ENCODE data around the gene RAD50. TPM values are rescaled to one million over a fixed set of nuclear protein-coding genes. Genes with fewer than 3 reads are reported as not detected.

Gene RAD50
- total RNA-seq, 4 donors from 2014 or later, result 34.1 to 40.1 (median 37.5) TPM

DNA sequence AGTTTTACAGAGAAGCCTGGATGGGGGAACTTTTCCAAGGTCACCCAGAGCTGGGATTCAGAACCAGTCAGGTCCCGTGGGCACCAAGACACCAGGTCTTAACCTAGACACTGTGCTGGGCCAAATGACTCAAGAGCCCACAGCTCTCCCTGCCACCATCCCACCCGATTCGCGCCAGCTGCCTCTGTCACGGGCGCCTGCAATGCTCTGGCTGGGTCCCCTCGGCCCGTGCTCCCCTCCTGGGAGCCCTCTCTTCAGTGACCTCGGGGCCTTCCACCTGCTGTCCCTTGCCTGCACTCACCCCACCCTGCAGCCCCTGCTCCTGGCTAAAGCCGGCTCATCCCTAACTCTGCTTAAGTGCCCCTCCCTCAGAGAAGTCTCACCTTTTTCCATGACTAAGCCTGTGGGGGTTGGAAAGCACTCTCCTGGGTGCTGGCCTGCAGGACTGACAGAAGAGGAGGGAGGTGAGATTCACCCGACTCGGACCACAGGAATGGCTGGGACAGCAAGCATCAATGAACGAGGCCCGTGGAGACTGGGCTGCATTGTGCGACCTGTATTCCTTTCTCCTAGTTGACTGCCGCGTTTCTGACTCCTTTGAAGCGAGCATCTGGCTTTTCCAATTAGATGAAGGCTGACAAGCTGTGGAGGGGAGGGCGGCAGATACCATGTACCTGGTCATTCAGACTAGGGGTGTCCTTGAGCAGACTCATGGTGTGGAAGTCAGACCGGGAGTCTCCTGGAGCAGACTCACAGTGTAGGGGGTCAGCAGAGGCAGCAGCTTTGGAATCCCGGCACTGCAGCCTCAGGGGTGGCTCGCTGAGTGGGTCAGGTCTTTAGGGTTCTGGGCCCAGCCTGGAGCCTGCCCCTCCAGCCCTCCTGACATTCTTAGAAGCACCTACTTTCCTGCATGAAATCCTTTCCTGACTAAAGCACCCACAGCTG is 111.3 kb downstream of the RAD50 start:
- no peak for DNase-seq
- no peaks in the 10 kb centered on the region for H3K4me1 ChIP-seq
- TF ChIP-seq POLR2A (IDR thresholded peaks at IDR 0.05), result no peak
- no peak for TF ChIP-seq CTCF (IDR thresholded peaks at IDR 0.05)
- intact Hi-C loops (cut with DNase I), result no loop called here
- H3K9me3 ChIP-seq, result no peaks in the 10 kb centered on the region
- H3K27ac ChIP-seq, result no peak overlapping the region
- H3K27me3 ChIP-seq, result no peaks in the 10 kb centered on the region
- no peaks in the 10 kb centered on the region for H3K36me3 ChIP-seq
- whole genome bisulfite sequencing, 2 donors, result 72 to 74% methylated on average over 18 to 22 of the region's 22 CpGs
- H3K4me3 ChIP-seq (replicated peaks in 1 of 3), result no peak overlapping the region

- intact Hi-C loops (cut with DNase I), result no loop called here
- Histone ChIP-seq H3K4me1 (no peaks in the 10 kb centered on the region), H3K36me3 (no peaks in the 10 kb centered on the region), H3K27ac (no peak overlapping the region), H3K4me3 (replicated peaks in 1 of 3) (no peak overlapping the region), H3K27me3 (no peaks in the 10 kb centered on the region), H3K9me3 (no peaks in the 10 kb centered on the region)
- no peak for DNase-seq
- TF ChIP-seq POLR2A (IDR thresholded peaks at IDR 0.05), result no peak
- TF ChIP-seq CTCF (IDR thresholded peaks at IDR 0.05), result no peak
- 87 to 90% methylated on average over 12 to 14 of the region's 14 CpGs for WGBS, 2 donors
Measured at GRCh38 chr5:132668706-132669454, 112.1 kb downstream of the RAD50 start.

GRCh38 chr5:132669455-132669820 is 112.7 kb downstream of the RAD50 start:
- no peak for DNase-seq
- Histone ChIP-seq H3K36me3 (no peaks in the 10 kb centered on the region), H3K9me3 (no peaks in the 10 kb centered on the region), H3K4me3 (replicated peaks in 1 of 3) (no peak overlapping the region), H3K27me3 (no peaks in the 10 kb centered on the region), H3K27ac (no peak overlapping the region), H3K4me1 (peaks cover 0 to 3% of the 10 kb centered on the region in 2 donors)
- intact Hi-C loops (cut with DNase I), result no loop called here
- no peak for TF ChIP-seq POLR2A (IDR thresholded peaks at IDR 0.05)
- TF ChIP-seq CTCF (IDR thresholded peaks at IDR 0.05), result no peak
- WGBS, 2 donors, result 82 to 88% methylated on average over 7 of the region's 7 CpGs

DNA sequence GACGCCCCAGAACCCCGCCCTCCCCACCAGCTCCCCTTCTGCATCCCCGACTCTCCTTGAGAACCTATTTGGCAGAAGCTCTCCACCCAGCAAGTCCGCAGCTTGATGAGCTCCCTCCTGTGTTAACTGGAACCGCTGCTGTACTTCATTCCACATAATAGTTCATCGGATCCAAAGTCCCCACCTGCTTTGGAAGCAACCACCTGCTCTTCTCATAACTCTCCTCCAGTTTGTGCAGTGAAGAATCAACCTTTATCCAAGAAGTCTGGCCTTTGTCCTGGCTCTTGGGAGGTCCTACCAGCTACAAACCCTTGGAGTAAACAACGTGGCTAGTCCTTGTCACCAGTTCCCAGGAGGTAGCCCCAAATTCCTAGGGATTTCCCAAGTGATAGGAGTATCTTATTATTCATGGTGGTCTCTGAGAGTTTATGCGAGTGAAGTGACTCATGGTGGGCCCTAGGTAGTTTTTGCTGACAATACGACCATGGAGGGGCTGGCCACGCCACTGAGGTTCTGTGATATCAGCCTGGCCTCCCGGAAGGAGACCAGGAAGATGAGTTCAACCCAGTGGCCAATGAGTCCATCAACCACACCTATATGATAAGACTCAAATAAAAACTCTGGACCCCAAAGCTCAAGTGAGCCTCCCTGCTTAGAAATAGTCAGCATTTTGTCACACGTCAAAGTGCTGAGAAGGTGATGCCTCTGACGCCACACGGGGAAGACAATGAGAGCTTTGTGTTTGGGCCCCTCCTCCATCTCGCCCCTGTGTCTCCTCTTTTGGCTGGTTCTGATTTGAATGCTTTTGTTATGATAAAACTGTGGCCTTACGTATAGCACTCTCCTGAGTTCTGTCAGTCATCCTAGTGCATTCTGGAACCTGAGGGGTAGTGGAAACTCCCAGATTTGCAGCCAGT is 113.4 kb downstream of the RAD50 start:
- no peaks in the 10 kb centered on the region for H3K27me3 ChIP-seq
- WGBS, 2 donors, result 90% methylated on average over 16 of the region's 16 CpGs
- TF ChIP-seq CTCF (IDR thresholded peaks at IDR 0.05), result no peak
- TF ChIP-seq POLR2A (IDR thresholded peaks at IDR 0.05), result no peak

More for the DNA sequence above, 113.4 kb downstream of the RAD50 start:
- H3K27ac ChIP-seq, result no peak overlapping the region
- no peak overlapping the region for H3K4me3 ChIP-seq (replicated peaks in 1 of 3)
- peaks cover 0 to 8% of the 10 kb centered on the region in 2 donors for H3K4me1 ChIP-seq
- H3K9me3 ChIP-seq, result no peaks in the 10 kb centered on the region
- no peaks in the 10 kb centered on the region for H3K36me3 ChIP-seq
- intact Hi-C loops (cut with DNase I), result no loop called here
- DNase-seq, result no peak
